Forelimb muscle (tissue), 1 donor: ENCODE data around the gene FBXO36. TPM values are rescaled to one million over a fixed set of nuclear protein-coding genes. Genes with fewer than 3 reads are reported as not detected.
"Not testable (repeated sequence)": the region's sequence is repeated elsewhere in the genome, so short reads cannot be mapped to it uniquely, and the experiment has no call there.

Source experiments
- DNase-seq: peaks from one replicate; pipeline ENCODE4 v3.0.0-alpha.2; 2013; ENCODE audit warnings: low read depth
- polyA plus RNA-seq: library from polyadenylated mRNA; unstranded; fragments of 120-200 nt; gene quantifications from one replicate; pipeline ENCODE4 v1.2.1, GENCODE V29; 2013; ENCODE audit not compliant: insufficient read length

Gene FBXO36
- polyA plus RNA-seq, 1 donor, result 2.6 TPM

GRCh38 chr2:229910832-229911412 is 11.4 kb upstream of the FBXO36 start:
- DNase-seq, result no peak

- DNase-seq, result no peak
These were observed 8.1 kb upstream of the FBXO36 start for GRCh38 chr2:229914171-229914570.

GRCh38 chr2:229917793-229918192 is 4.5 kb upstream of the FBXO36 start:
- no peak for DNase-seq

GRCh38 chr2:229920011-229920641 is 2.2 kb upstream of the FBXO36 start:
- no peak for DNase-seq

GRCh38 chr2:229921101-229921891 is 1.0 kb upstream of the FBXO36 start:
- no peak for DNase-seq

- peak; percentile 82 for DNase-seq
These were observed 333 bp upstream of the FBXO36 start, which contains the start of gene TRIP12 for GRCh38 chr2:229921892-229922448. TSS of gene TRIP12 (minus strand) at chr2:229922009. CDS start at chr2:229880079, 41,930 bp downstream.

GRCh38 chr2:229924541-229924940 is 2.2 kb downstream of the FBXO36 start:
- not testable (repeated sequence) for DNase-seq

- DNase-seq, result no peak
These were observed 2.9 kb downstream of the FBXO36 start for GRCh38 chr2:229925201-229925600.

GRCh38 chr2:229927817-229928321 is 5.6 kb downstream of the FBXO36 start:
- DNase-seq, result no peak

- DNase-seq, result no peak
These were observed 8.4 kb downstream of the FBXO36 start for GRCh38 chr2:229930656-229931055.

- no peak for DNase-seq
These were observed 8.9 kb downstream of the FBXO36 start for GRCh38 chr2:229931241-229931640.

GRCh38 chr2:229937537-229937936 is 15.2 kb downstream of the FBXO36 start:
- DNase-seq, result no peak

- no peak for DNase-seq
These were observed 20.4 kb downstream of the FBXO36 start for GRCh38 chr2:229942671-229943070.

GRCh38 chr2:229943171-229943570 is 20.9 kb downstream of the FBXO36 start:
- DNase-seq, result no peak

- no peak for DNase-seq
These were observed 21.6 kb downstream of the FBXO36 start for GRCh38 chr2:229943770-229944449.

- DNase-seq, result no peak
These were observed 23.7 kb downstream of the FBXO36 start for GRCh38 chr2:229945975-229946374.

GRCh38 chr2:229947544-229947943 is 25.2 kb downstream of the FBXO36 start:
- no peak for DNase-seq

- no peak for DNase-seq
These were observed 30.0 kb downstream of the FBXO36 start for GRCh38 chr2:229952256-229952835.

GRCh38 chr2:229955663-229956062 is 33.4 kb downstream of the FBXO36 start:
- DNase-seq, result no peak

GRCh38 chr2:229956491-229956890 is 34.2 kb downstream of the FBXO36 start:
- DNase-seq, result no peak

GRCh38 chr2:229963596-229963995 is 41.3 kb downstream of the FBXO36 start:
- not testable (repeated sequence) for DNase-seq
